Small intestine (tissue), 16 donors: ENCODE data around the gene CHST1. TPM values are rescaled to one million over a fixed set of nuclear protein-coding genes. Genes with fewer than 3 reads are reported as not detected.

Source experiments
- DNase-seq, 2 donors: peaks; one replicate each; pipeline versions ENCODE4 v3.0.0 to v3.0.0-alpha.2; 2013
- FAIRE-seq: peaks from 2 replicates; lab custom pipeline; 2012; peaks lifted over from hg19 to GRCh38; lab: Jason Lieb, UNC
- H3K27ac ChIP-seq, 3 donors: one replicate each; pipeline ENCODE4 v1.5.1; 2013; ENCODE audit warnings: low read length in 2 of 3, mild to moderate bottlenecking in 2 of 3, control low read depth in 1 of 3, inconsistent platforms in 1 of 3, low read depth in 1 of 3, moderate library complexity in 1 of 3
- H3K27me3 ChIP-seq, 3 donors: one replicate each; pipeline ENCODE4 v1.6.1; 2013; ENCODE audit warnings: low read length in 3 of 3, inconsistent platforms in 1 of 3; ENCODE audit not compliant: control insufficient read depth in 3 of 3, insufficient read depth in 3 of 3
- H3K36me3 ChIP-seq, 3 donors: one replicate each; pipeline ENCODE4 v1.6.1; 2013; ENCODE audit warnings: low read length in 3 of 3, inconsistent platforms in 1 of 3, low read depth in 1 of 3, mild to moderate bottlenecking in 1 of 3, moderate library complexity in 1 of 3; ENCODE audit not compliant: control insufficient read depth in 3 of 3, insufficient read depth in 2 of 3
- H3K4me1 ChIP-seq, 3 donors: one replicate each; pipeline ENCODE4 v1.6.1; 2013; ENCODE audit warnings: low read length in 2 of 3, inconsistent platforms in 1 of 3, low read depth in 1 of 3, mild to moderate bottlenecking in 1 of 3, moderate library complexity in 1 of 3; ENCODE audit not compliant: control insufficient read depth in 3 of 3, insufficient read depth in 2 of 3
- H3K4me3 ChIP-seq, 3 donors: one replicate each; pipeline ENCODE4 v1.5.1; 2013; ENCODE audit warnings: low read length in 3 of 3, control low read depth in 1 of 3, inconsistent platforms in 1 of 3, low read depth in 1 of 3, mild to moderate bottlenecking in 1 of 3, moderate library complexity in 1 of 3
- H3K9me3 ChIP-seq, 2 donors: one replicate each; pipeline ENCODE4 v1.6.1; 2013; ENCODE audit warnings: low read depth in 1 of 2, low read length in 1 of 2; ENCODE audit not compliant: control insufficient read depth in 2 of 2, insufficient read depth in 1 of 2
- WGBS, 3 donors: extraction: QIAGEN DNeasy Blood & Tissue Kit; methylation state at CpG; one replicate each; pipeline ENCODE4 v1.1.7; 2013; 5-methylcytosine and 5-hydroxymethylcytosine counted together
- long read RNA-seq, 10 donors: transcript quantifications; one replicate each; lab custom pipeline, GENCODE V29; 2026
- polyA plus RNA-seq, 4 donors: library from polyadenylated mRNA; stranded (reverse) in 3 of 4; unstranded in 1 of 4; fragments of 200-250 nt in 3 of 4; fragments of 120-200 nt in 1 of 4; gene quantifications; one replicate each; pipeline versions ENCODE4 v1.2.1 to v1.2.3, GENCODE V29; 2013
- donor health status: healthy with polysubstance abuse.
- donor health status: control.
- donor health status: control.
- donor health status: Bipolar disorder and iron deficiency.
- donor health status: healthy.

Gene CHST1
- 1 to 10 TPM in 2 of 4 donors, under 1 TPM in 1, not detected in 1; 0.27 to 2.2 (median 1.1) TPM for polyA plus RNA-seq
- long read RNA-seq, donor 1, partial matches to known transcripts: 0 of 2 reads
- long read RNA-seq, donor 1, other reads (novel, unspliced or antisense): 0 of 2 reads
- long read RNA-seq, donor 2, partial matches to known transcripts: 0 of 1 reads
- long read RNA-seq, donor 2, other reads (novel, unspliced or antisense): 0 of 1 reads
- long read RNA-seq, donor 3, partial matches to known transcripts: 0 of 1 reads
- long read RNA-seq, donor 3, other reads (novel, unspliced or antisense): 0 of 1 reads
- long read RNA-seq, donor 4: 0 reads
- long read RNA-seq, donor 5: 0 reads
- long read RNA-seq, donor 6, partial matches to known transcripts: 0 of 4 reads
- long read RNA-seq, donor 6, other reads (novel, unspliced or antisense): 0 of 4 reads
- long read RNA-seq, donor 7: 0 reads
- long read RNA-seq, donor 8: 0 reads
- long read RNA-seq, donor 9, partial matches to known transcripts: 0 of 1 reads
- long read RNA-seq, donor 9, other reads (novel, unspliced or antisense): 0 of 1 reads
- long read RNA-seq, donor 10, partial matches to known transcripts: 0 of 3 reads
- long read RNA-seq, donor 10, other reads (novel, unspliced or antisense): 0 of 3 reads

- Histone ChIP-seq H3K27ac (no peak within 1 kb of the TSS), H3K27me3 (peaks cover 11 to 71% (median 12%) of the 10 kb centered on the region in 3 donors), H3K4me1 (peaks cover 0 to 9% (median 0%) of the 10 kb centered on the region in 3 donors), H3K4me3 (peak within 1 kb of the TSS in 2 of 3 donors; percentile 30 to 54), H3K36me3 (no peaks in the 10 kb centered on the region), H3K9me3 (no peaks in the 10 kb centered on the region)
- FAIRE-seq (no peak), DNase-seq (peak; percentile 5 to 37)
- 1 to 4% (median 2%) methylated on average over 27 to 96 of the region's 96 CpGs for WGBS, 3 donors
Observed at GRCh38 chr11:45665206-45665932, at the start of gene CHST1. CHST1 (minus strand) TSS chr11:45665622; CDS start chr11:45650923, 14,699 bp downstream.

- no peaks in the 10 kb centered on the region for H3K4me1 ChIP-seq
- H3K27me3 ChIP-seq: peaks cover 0 to 15% (median 1%) of the 10 kb centered on the region in 3 donors
- H3K9me3 ChIP-seq: no peaks in the 10 kb centered on the region
- no peak overlapping the region for H3K4me3 ChIP-seq
- no peak for DNase-seq
- FAIRE-seq: no peak
- WGBS, 3 donors: 79 to 90% (median 83%) methylated on average over 2 of the region's 2 CpGs
- H3K36me3 ChIP-seq: no peaks in the 10 kb centered on the region
- no peak overlapping the region for H3K27ac ChIP-seq
Observed at GRCh38 chr11:45713573-45713972, 48.2 kb upstream of the CHST1 start.

GRCh38 chr11:45710561-45710960, 45.1 kb upstream of the CHST1 start:
- H3K27ac ChIP-seq: no peak overlapping the region
- peaks cover 0 to 30% (median 1%) of the 10 kb centered on the region in 3 donors for H3K27me3 ChIP-seq
- no peaks in the 10 kb centered on the region for H3K4me1 ChIP-seq
- no peaks in the 10 kb centered on the region for H3K36me3 ChIP-seq
- no peaks in the 10 kb centered on the region for H3K9me3 ChIP-seq
- FAIRE-seq (no peak), DNase-seq (no peak)
- WGBS, 3 donors: 36 to 65% (median 40%) methylated on average over 1 of the region's 1 CpG
- H3K4me3 ChIP-seq: no peak overlapping the region

GRCh38 chr11:45708887-45709663, 43.7 kb upstream of the CHST1 start:
- no peak for FAIRE-seq
- WGBS, 3 donors: 52 to 65% (median 55%) methylated on average over 6 of the region's 6 CpGs
- DNase-seq: no peak

GRCh38 chr11:45704635-45705034, 39.2 kb upstream of the CHST1 start:
- 36 to 49% (median 39%) methylated on average over 2 of the region's 2 CpGs for WGBS, 3 donors
- Histone ChIP-seq H3K36me3 (no peaks in the 10 kb centered on the region), H3K27me3 (peaks cover 0 to 27% (median 2%) of the 10 kb centered on the region in 3 donors), H3K27ac (no peak overlapping the region), H3K4me3 (no peak overlapping the region), H3K9me3 (no peaks in the 10 kb centered on the region), H3K4me1 (no peaks in the 10 kb centered on the region)
- FAIRE-seq (no peak), DNase-seq (no peak)

More at GRCh38 chr11:45708887-45709663, 43.7 kb upstream of the CHST1 start:
- Histone ChIP-seq H3K27ac (no peak overlapping the region), H3K9me3 (no peaks in the 10 kb centered on the region), H3K4me1 (no peaks in the 10 kb centered on the region), H3K36me3 (no peaks in the 10 kb centered on the region), H3K27me3 (peaks cover 0 to 33% (median 2%) of the 10 kb centered on the region in 3 donors), H3K4me3 (no peak overlapping the region)

- DNase-seq (no peak), FAIRE-seq (no peak)
- H3K9me3 ChIP-seq: no peaks in the 10 kb centered on the region
- H3K27ac ChIP-seq: no peak overlapping the region
- no peaks in the 10 kb centered on the region for H3K4me1 ChIP-seq
- WGBS, 3 donors: 43 to 59% (median 59%) methylated on average over 4 of the region's 4 CpGs
- H3K36me3 ChIP-seq: no peaks in the 10 kb centered on the region
- peaks cover 0 to 24% (median 2%) of the 10 kb centered on the region in 3 donors for H3K27me3 ChIP-seq
- no peak overlapping the region for H3K4me3 ChIP-seq
Observed at GRCh38 chr11:45704133-45704532, 38.7 kb upstream of the CHST1 start.

- FAIRE-seq (no peak), DNase-seq (no peak)
- H3K9me3 ChIP-seq: no peaks in the 10 kb centered on the region
- H3K27ac ChIP-seq: no peak overlapping the region
- no peak overlapping the region for H3K4me3 ChIP-seq
- 54 to 64% (median 60%) methylated on average over 4 of the region's 4 CpGs for WGBS, 3 donors
- H3K36me3 ChIP-seq: no peaks in the 10 kb centered on the region
- no peaks in the 10 kb centered on the region for H3K4me1 ChIP-seq
- H3K27me3 ChIP-seq: peaks cover 0 to 16% (median 2%) of the 10 kb centered on the region in 3 donors
Observed at GRCh38 chr11:45702511-45702910, 37.1 kb upstream of the CHST1 start.
